ENCODE results near the gene PAIP2B. TPM values are rescaled to one million over a fixed set of nuclear protein-coding genes. Genes with fewer than 3 reads are reported as not detected.

The PAIP2B gene
- total RNA-seq, 1 donor from 2014 or later, result 17.1 TPM

DNA sequence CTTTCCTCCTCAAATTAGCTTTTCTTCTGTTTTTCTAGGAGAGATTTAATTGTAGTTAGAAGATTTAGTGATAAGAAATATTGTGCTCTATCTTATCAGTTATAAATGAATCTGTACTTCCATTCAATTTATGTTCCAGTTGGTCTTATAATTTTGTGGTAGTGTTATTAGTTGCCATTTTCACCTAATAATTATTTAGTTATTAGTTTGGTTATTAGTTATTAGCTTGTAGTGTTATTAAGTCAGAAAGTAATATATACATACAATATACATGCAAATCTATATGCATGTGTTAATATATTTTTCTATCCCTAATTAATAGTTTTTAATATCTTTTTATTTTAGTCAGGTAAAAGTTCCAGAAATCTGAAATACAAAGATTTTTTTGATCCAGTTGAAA, 93.3 kb downstream of the PAIP2B start:
- Histone ChIP-seq H3K27me3 (no peaks in the 10 kb centered on the region), H3K4me1 (peaks cover 10% of the 10 kb centered on the region), H3F3A (ENCODE audit: low read depth) (no peaks in the 10 kb centered on the region), H3K36me3 (peaks cover 11% of the 10 kb centered on the region), H4K20me1 (ENCODE audit: low read depth) (peaks cover 7% of the 10 kb centered on the region), H3K9ac (no peak overlapping the region), H3K27ac (no peak overlapping the region), H3K79me2 (ENCODE audit: low read depth) (peaks cover 37% of the 10 kb centered on the region), H2AFZ (replicated peaks) (no peak overlapping the region), H3K9me3 (ENCODE audit: low read depth) (no peaks in the 10 kb centered on the region), H3K4me2 (no peak overlapping the region), H3K4me3 (no peak overlapping the region)
- no peaks in the 10 kb centered on the region for H3K9me3 Mint-ChIP-seq
- H3K27me3 Mint-ChIP-seq (ENCODE audit: insufficient read depth, low read depth), result peaks cover 3% of the 10 kb centered on the region
- TF ChIP-seq EZH2phosphoT487 (IDR thresholded peaks at IDR 0.05) (no peak), EZH2 (IDR thresholded peaks at IDR 0.05) (no peak)
- TF ChIP-seq, protein P1, sequence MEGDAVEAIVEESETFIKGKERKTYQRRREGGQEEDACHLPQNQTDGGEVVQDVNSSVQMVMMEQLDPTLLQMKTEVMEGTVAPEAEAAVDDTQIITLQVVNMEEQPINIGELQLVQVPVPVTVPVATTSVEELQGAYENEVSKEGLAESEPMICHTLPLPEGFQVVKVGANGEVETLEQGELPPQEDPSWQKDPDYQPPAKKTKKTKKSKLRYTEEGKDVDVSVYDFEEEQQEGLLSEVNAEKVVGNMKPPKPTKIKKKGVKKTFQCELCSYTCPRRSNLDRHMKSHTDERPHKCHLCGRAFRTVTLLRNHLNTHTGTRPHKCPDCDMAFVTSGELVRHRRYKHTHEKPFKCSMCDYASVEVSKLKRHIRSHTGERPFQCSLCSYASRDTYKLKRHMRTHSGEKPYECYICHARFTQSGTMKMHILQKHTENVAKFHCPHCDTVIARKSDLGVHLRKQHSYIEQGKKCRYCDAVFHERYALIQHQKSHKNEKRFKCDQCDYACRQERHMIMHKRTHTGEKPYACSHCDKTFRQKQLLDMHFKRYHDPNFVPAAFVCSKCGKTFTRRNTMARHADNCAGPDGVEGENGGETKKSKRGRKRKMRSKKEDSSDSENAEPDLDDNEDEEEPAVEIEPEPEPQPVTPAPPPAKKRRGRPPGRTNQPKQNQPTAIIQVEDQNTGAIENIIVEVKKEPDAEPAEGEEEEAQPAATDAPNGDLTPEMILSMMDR (IDR thresholded peaks at IDR 0.05), result no peak
- no peak for DNase-seq (ENCODE audit: low spot score)
- H3K36me3 Mint-ChIP-seq, result peaks cover 7% of the 10 kb centered on the region
- no peak overlapping the region for H3K27ac Mint-ChIP-seq
- H3K4me1 Mint-ChIP-seq, result peaks cover 4% of the 10 kb centered on the region
- H3K4me3 Mint-ChIP-seq, result no peak overlapping the region

Small RNA genes lying within 50 kb of the gene (small RNA-seq; reads per million reads assigned to genes)
- not detected for gene AC007881.1

Other genes starting within 250 kb of the PAIP2B start
- gene ANKRD53, start 248.5 kb downstream of the PAIP2B start, total RNA-seq (ENCODE audit: low replicate concordance), result 0.06 TPM in 1 of 2 replicates, not detected in the other
- 9.4 and 27.7 TPM in 2 replicates for gene TEX261, start 232.2 kb downstream of the PAIP2B start, total RNA-seq (ENCODE audit: low replicate concordance)
- 18.4 and 43.5 TPM in 2 replicates for gene NAGK, start 158.5 kb downstream of the PAIP2B start, total RNA-seq (ENCODE audit: low replicate concordance)
- gene MCEE, start 96.9 kb downstream of the PAIP2B start, total RNA-seq (ENCODE audit: low replicate concordance), result 8.0 and 24.7 TPM in 2 replicates
- 15.2 and 29.6 TPM in 2 replicates for gene MPHOSPH10, start 96.5 kb downstream of the PAIP2B start, total RNA-seq (ENCODE audit: low replicate concordance)
- gene ZNF638, start 104.7 kb upstream of the PAIP2B start, total RNA-seq (ENCODE audit: low replicate concordance), result 301 and 362 TPM in 2 replicates
- gene DYSF, start 226.5 kb upstream of the PAIP2B start, total RNA-seq (ENCODE audit: low replicate concordance), result 0.39 and 1.1 TPM in 2 replicates